GM12873 (cell line): ENCODE results near the gene DPF1.

Source experiments
- CTCF ChIP-seq: IDR thresholded peaks from 2 replicates; pipeline ENCODE4 v1.5.1; 2012; ENCODE audit warnings: low read depth, mild to moderate bottlenecking, moderate library complexity, low read length, control low read depth; ENCODE audit not compliant: insufficient read depth; ENCODE audit errors: missing control alignments

The DPF1 gene

GRCh38 chr19:38265213-38265861, 41.3 kb upstream of the DPF1 start:
- no peak for TF ChIP-seq CTCF

- no peak for TF ChIP-seq CTCF
These were observed 40.6 kb upstream of the DPF1 start, which contains the start of gene SPINT2 for GRCh38 chr19:38264486-38265212. TSS of gene SPINT2 (plus strand) at chr19:38264573. CDS start at chr19:38264893, 320 bp downstream.

- TF ChIP-seq CTCF = no peak
These were observed 39.9 kb upstream of the DPF1 start for GRCh38 chr19:38263689-38264485.

- no peak for TF ChIP-seq CTCF
These were observed 38.7 kb upstream of the DPF1 start for GRCh38 chr19:38262585-38263268.

GRCh38 chr19:38255383-38256014, 31.5 kb upstream of the DPF1 start:
- TF ChIP-seq CTCF = no peak

GRCh38 chr19:38253788-38254187, 29.8 kb upstream of the DPF1 start:
- no peak for TF ChIP-seq CTCF
